Adrenal gland (tissue), 5 donors: Measurements from ENCODE around the gene TMEM125.

Experiments used
- CTCF ChIP-seq, 6 experiments: fragments of 450-650 bp in 4 of 6; fragments of 200-600 bp in 2 of 6; sonication (generic) in 1 of 6; IDR thresholded peaks; 1 replicate in 5 of 6; 2 replicates in 1 of 6; pipeline versions ENCODE4 v1.5.1 to v1.8.0; 2016 to 2021; ENCODE audit warnings: antibody characterized with exemption in 6 of 6, mild to moderate bottlenecking in 2 of 6, moderate library complexity in 1 of 6
- POLR2A ChIP-seq, 2 donors: fragments of 450-650 bp; IDR thresholded peaks; one replicate each; pipeline ENCODE4 v1.6.1; 2017; ENCODE audit warnings: antibody characterized with exemption in 2 of 2, mild to moderate bottlenecking in 2 of 2, moderate library complexity in 1 of 2
- donor health status: DM: no; HTN: no; CAD: no.

GRCh38 chr1:43273708-43274107, 3.9 kb downstream of the TMEM125 start:
- TF ChIP-seq CTCF (IDR thresholded peaks at IDR 0.05) (no peak), POLR2A (IDR thresholded peaks at IDR 0.05) (no peak)
